VCaP (cell line): ENCODE data around the gene ZNF133.
A peak's percentile ranks its signal among the peaks of the same experiment; 100 is the strongest.

Experiments used
- H3K27ac ChIP-seq: fragments of 450-650 bp; 2 replicates; pipeline ENCODE4 v1.5.1; 2017
- TF ChIP-seq, protein P1 (sequence below): fragments of 450-650 bp; conservative IDR thresholded peaks from 2 replicates; pipeline ENCODE4 v1.5.1; 2017; ENCODE audit warnings: mild to moderate bottlenecking, moderate library complexity

ZNF133 gene

DNA sequence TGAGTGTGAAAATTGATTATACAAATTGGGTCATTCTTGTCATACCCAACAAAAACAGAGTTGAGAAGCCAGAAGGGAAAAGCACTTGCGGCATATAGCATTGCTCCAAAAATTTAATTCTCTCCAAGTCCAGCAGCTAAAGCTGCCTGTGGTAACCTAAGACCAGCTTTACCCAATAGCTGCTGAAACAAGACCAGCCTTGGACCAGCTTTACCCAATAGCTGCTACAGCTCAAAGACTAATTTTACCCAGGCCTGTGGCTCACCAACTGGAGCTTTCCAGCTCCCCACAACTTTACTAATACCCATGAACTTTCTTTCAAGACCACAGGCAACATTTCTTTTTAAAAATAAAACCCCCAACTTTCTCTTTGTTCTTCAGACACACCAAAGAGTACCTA lies 32.8 kb upstream of the ZNF133 start:
- H3K27ac ChIP-seq, result no peak overlapping the region
- TF ChIP-seq, protein P1, sequence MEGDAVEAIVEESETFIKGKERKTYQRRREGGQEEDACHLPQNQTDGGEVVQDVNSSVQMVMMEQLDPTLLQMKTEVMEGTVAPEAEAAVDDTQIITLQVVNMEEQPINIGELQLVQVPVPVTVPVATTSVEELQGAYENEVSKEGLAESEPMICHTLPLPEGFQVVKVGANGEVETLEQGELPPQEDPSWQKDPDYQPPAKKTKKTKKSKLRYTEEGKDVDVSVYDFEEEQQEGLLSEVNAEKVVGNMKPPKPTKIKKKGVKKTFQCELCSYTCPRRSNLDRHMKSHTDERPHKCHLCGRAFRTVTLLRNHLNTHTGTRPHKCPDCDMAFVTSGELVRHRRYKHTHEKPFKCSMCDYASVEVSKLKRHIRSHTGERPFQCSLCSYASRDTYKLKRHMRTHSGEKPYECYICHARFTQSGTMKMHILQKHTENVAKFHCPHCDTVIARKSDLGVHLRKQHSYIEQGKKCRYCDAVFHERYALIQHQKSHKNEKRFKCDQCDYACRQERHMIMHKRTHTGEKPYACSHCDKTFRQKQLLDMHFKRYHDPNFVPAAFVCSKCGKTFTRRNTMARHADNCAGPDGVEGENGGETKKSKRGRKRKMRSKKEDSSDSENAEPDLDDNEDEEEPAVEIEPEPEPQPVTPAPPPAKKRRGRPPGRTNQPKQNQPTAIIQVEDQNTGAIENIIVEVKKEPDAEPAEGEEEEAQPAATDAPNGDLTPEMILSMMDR, result no peak

DNA sequence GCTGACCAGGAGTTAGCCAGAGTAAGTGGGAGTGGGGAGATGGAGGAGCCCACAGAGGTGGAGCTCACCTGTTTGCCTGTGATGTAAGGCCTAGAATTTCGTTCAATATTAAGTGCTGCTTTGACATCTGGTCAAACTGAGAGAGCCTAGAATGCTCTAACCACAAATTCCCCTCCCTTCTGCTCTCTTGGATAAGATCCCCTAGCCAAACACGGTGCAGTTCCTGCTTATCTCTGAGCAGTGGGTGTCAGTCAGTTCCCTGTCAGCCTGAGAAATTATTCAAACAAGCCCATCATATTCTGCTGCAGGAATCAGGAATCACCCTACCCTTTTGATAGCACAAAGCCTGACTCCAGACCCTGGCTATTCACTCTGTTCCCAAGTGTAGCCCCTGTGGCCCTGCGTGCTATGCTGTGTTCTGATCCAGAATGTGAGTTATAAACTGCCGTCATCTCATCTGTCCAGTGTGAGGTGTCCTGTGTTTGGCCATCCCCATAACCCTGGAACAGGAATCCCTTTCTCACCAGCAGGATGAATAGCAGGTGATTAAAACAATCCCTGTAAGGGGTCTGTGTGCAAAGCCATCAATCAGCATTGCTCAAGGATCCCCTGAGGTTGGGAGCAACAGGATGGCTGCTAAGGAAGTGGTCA lies 31.8 kb upstream of the ZNF133 start:
- TF ChIP-seq, protein P1, result no peak
- no peak overlapping the region for H3K27ac ChIP-seq

- H3K27ac ChIP-seq, result no peak overlapping the region
- TF ChIP-seq, protein P1, result 0 out of 2 replicates have a peak, but pooled peaks have one; percentile 15
Measured at GRCh38 chr20:18258126-18258860, 30.0 kb upstream of the ZNF133 start.

- TF ChIP-seq, protein P1, result no peak
- H3K27ac ChIP-seq, result no peak overlapping the region
Measured at GRCh38 chr20:18259730-18260129, 28.6 kb upstream of the ZNF133 start.

- TF ChIP-seq, protein P1, result no peak
- no peak overlapping the region for H3K27ac ChIP-seq
Measured at GRCh38 chr20:18263723-18264122, 24.6 kb upstream of the ZNF133 start.

DNA sequence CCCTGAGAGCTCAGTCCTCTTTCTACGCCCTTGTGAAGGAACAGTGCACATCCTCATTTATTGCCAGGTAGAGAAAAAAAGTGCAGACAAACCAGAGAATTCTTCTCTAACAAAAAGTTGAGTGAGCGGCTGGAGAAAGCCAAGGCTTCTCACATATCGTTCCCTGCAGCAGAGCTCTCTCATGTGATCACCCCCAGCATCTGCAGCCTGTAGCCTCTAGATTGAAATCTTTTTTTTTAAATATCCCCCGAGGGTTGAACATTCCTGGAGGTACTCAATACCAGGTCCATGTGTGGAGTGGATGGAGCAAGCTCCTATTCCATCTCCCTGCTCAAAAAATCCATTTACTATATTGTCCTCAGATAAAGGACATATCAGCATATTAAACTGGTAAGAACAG lies 22.9 kb upstream of the ZNF133 start:
- no peak overlapping the region for H3K27ac ChIP-seq
- TF ChIP-seq, protein P1, result no peak

- TF ChIP-seq, protein P1, result no peak
- H3K27ac ChIP-seq, result no peak overlapping the region
Measured at GRCh38 chr20:18266282-18266681, 22.0 kb upstream of the ZNF133 start.
